ENCODE data around the gene MSRB2. TPM values are rescaled to one million over a fixed set of nuclear protein-coding genes. Genes with fewer than 3 reads are reported as not detected.
A peak's percentile ranks its signal among the peaks of the same experiment; 100 is the strongest.
"Not testable (repeated sequence)": the region's sequence is repeated elsewhere in the genome, so short reads cannot be mapped to it uniquely, and the experiment has no call there.

Gene MSRB2
- total and polyA plus RNA-seq, 2 donors (not counting 1 experiment from before 2014, with no cell fraction given): 19.0 to 33.0 TPM

- H3K36me3 ChIP-seq (ENCODE audit: control insufficient read depth, insufficient read depth, low read length): no peaks in the 10 kb centered on the region
- H3K9me3 ChIP-seq (ENCODE audit: control insufficient read depth, insufficient read depth, low read depth, low read length): no peaks in the 10 kb centered on the region
- H3K27ac ChIP-seq (ENCODE audit: insufficient read depth, low read length): no peak overlapping the region
- TF ChIP-seq EZH2 (IDR thresholded peaks at IDR 0.05; ENCODE audit: low read length, missing control alignments) (no peak), CTCF (conservative IDR thresholded peaks at IDR 0.05 in 1 of 2, IDR thresholded peaks at IDR 0.05 in 1 of 2; ENCODE audit: low read depth in 1 of 2, low read length in 2 of 2) (no peak)
- no peak overlapping the region for H3K4me3 ChIP-seq (replicated peaks in 1 of 4; ENCODE audit: control extremely low read depth in 1 of 4, insufficient read depth in 1 of 4, low read depth in 3 of 4, low read length in 4 of 4)
- H3K79me2 ChIP-seq (ENCODE audit: control insufficient read depth, insufficient read depth, low read length): no peaks in the 10 kb centered on the region
- no peaks in the 10 kb centered on the region for H3K27me3 ChIP-seq (ENCODE audit: control insufficient read depth, insufficient read depth, low read length)
- H4K20me1 ChIP-seq (ENCODE audit: control insufficient read depth, extremely low read depth, insufficient read depth, low read length): no peaks in the 10 kb centered on the region
- H2AFZ ChIP-seq (ENCODE audit: low read length): no peak overlapping the region
- no peaks in the 10 kb centered on the region for H3K4me1 ChIP-seq (ENCODE audit: control insufficient read depth, extremely low read depth, insufficient read depth, low read length)
- no peak for DNase-seq (ENCODE audit: low read depth in 2 of 2)
- H3K4me2 ChIP-seq (ENCODE audit: extremely low read depth, insufficient read depth, low read length): no peak overlapping the region
- no peak overlapping the region for H3K9ac ChIP-seq (ENCODE audit: insufficient read depth, low read length)
Observed at GRCh38 chr10:23067337-23067736, 28.0 kb upstream of the MSRB2 start.

DNA sequence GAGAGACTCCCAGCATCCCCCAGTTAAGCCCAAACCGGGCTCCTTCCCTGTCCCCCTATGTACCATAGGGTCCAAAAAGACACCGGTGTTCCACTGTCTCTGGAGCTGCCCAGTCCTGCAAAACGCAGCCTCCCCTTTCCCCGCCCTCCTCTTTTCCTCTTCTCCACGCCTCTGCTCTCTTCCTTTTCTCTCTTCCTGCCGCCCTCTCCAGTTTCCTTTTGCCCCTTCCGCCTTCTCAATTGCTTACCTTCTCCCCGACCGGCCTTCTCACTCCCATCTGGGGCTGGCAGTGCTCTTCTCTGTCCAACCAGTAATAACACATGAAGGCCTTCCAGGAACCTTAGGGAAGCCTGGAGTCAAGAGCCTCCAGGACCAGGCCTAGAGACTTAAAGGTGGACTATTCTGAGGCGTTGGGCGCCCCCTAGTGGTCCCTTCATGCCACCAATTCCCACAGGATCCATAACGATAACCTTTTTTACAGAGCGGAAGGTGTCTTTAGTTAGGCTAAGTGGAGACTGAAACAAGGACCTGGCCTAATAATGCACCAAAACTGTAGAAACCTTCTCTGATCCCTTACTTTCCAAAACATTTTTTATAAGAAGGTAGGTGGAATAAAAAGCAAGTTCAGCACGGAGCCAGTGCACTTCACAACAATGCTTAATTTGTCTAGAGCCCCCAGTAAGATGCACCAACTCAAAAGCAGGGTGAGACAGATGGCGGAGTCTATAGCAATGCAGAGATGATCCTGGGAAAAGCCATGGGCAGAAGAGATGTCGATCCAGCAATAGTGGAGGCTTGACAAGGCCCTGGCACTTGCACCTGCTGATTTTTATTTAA lies 27.2 kb upstream of the MSRB2 start:
- Histone ChIP-seq H3K27ac (ENCODE audit: insufficient read depth, low read length) (no peak overlapping the region), H3K9me3 (ENCODE audit: control insufficient read depth, insufficient read depth, low read depth, low read length) (no peaks in the 10 kb centered on the region), H3K4me3 (replicated peaks in 1 of 4; ENCODE audit: control extremely low read depth in 1 of 4, insufficient read depth in 1 of 4, low read depth in 3 of 4, low read length in 4 of 4) (no peak overlapping the region), H3K79me2 (ENCODE audit: control insufficient read depth, insufficient read depth, low read length) (no peaks in the 10 kb centered on the region), H3K27me3 (ENCODE audit: control insufficient read depth, insufficient read depth, low read length) (no peaks in the 10 kb centered on the region), H3K4me2 (ENCODE audit: extremely low read depth, insufficient read depth, low read length) (no peak overlapping the region), H3K9ac (ENCODE audit: insufficient read depth, low read length) (no peak overlapping the region), H3K4me1 (ENCODE audit: control insufficient read depth, extremely low read depth, insufficient read depth, low read length) (no peaks in the 10 kb centered on the region), H2AFZ (ENCODE audit: low read length) (no peak overlapping the region), H3K36me3 (ENCODE audit: control insufficient read depth, insufficient read depth, low read length) (no peaks in the 10 kb centered on the region), H4K20me1 (ENCODE audit: control insufficient read depth, extremely low read depth, insufficient read depth, low read length) (no peaks in the 10 kb centered on the region)
- DNase-seq (ENCODE audit: low read depth in 2 of 2): peak; percentile 54 to 73
- TF ChIP-seq EZH2 (IDR thresholded peaks at IDR 0.05; ENCODE audit: low read length, missing control alignments): no peak
- peak; percentile 74 to 76 for TF ChIP-seq CTCF (conservative IDR thresholded peaks at IDR 0.05 in 1 of 2, IDR thresholded peaks at IDR 0.05 in 1 of 2; ENCODE audit: low read depth in 1 of 2, low read length in 2 of 2)

DNA sequence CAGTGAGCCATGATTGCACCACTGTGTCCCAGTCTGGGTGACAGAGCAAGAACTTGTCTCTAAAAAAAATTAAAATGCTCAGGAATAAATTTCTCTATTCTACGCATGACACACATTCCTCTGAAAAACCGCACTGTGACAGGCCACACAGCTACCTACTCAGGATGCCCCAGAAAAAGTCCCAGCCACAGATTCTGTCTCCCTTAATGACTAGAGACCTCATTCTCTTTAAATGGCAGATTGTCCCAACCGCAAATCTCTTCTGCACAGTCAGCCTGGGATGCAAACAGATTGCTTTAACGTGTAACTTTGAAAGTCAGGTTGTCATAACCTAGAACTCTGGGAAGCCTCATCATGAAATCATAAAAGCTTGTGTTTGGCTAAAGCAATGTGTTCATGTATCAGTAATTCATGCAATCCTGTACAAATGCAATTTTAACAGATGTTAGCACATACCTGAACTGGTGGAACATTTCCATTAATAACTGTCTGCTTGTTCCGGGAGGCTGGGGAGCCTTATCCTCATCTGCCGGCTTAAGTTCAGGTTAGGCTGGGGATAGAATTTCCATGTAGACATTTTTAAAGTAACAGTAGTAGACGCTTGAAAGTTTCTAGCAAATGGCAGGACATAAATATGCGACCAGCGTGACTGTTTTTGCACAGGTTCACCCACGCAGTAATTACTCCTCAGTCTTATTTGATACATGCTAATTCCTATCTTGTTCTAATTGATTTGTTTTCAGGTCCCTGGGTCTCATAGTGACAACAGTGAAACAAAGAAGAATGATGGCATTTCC lies 26.2 kb upstream of the MSRB2 start:
- H3K27me3 ChIP-seq (ENCODE audit: control insufficient read depth, insufficient read depth, low read length): no peaks in the 10 kb centered on the region
- no peak overlapping the region for H3K4me2 ChIP-seq (ENCODE audit: extremely low read depth, insufficient read depth, low read length)
- H4K20me1 ChIP-seq (ENCODE audit: control insufficient read depth, extremely low read depth, insufficient read depth, low read length): no peaks in the 10 kb centered on the region
- no peak overlapping the region for H3K9ac ChIP-seq (ENCODE audit: insufficient read depth, low read length)
- DNase-seq (ENCODE audit: low read depth in 2 of 2): no peak
- H3K27ac ChIP-seq (ENCODE audit: insufficient read depth, low read length): no peak overlapping the region
- no peak overlapping the region for H3K4me3 ChIP-seq (replicated peaks in 1 of 4; ENCODE audit: control extremely low read depth in 1 of 4, insufficient read depth in 1 of 4, low read depth in 3 of 4, low read length in 4 of 4)
- TF ChIP-seq EZH2 (IDR thresholded peaks at IDR 0.05; ENCODE audit: low read length, missing control alignments) (no peak), CTCF (conservative IDR thresholded peaks at IDR 0.05 in 1 of 2, IDR thresholded peaks at IDR 0.05 in 1 of 2; ENCODE audit: low read depth in 1 of 2, low read length in 2 of 2) (no peak)
- H3K4me1 ChIP-seq (ENCODE audit: control insufficient read depth, extremely low read depth, insufficient read depth, low read length): no peaks in the 10 kb centered on the region
- no peak overlapping the region for H2AFZ ChIP-seq (ENCODE audit: low read length)
- H3K79me2 ChIP-seq (ENCODE audit: control insufficient read depth, insufficient read depth, low read length): no peaks in the 10 kb centered on the region
- H3K9me3 ChIP-seq (ENCODE audit: control insufficient read depth, insufficient read depth, low read depth, low read length): no peaks in the 10 kb centered on the region
- no peaks in the 10 kb centered on the region for H3K36me3 ChIP-seq (ENCODE audit: control insufficient read depth, insufficient read depth, low read length)

DNA sequence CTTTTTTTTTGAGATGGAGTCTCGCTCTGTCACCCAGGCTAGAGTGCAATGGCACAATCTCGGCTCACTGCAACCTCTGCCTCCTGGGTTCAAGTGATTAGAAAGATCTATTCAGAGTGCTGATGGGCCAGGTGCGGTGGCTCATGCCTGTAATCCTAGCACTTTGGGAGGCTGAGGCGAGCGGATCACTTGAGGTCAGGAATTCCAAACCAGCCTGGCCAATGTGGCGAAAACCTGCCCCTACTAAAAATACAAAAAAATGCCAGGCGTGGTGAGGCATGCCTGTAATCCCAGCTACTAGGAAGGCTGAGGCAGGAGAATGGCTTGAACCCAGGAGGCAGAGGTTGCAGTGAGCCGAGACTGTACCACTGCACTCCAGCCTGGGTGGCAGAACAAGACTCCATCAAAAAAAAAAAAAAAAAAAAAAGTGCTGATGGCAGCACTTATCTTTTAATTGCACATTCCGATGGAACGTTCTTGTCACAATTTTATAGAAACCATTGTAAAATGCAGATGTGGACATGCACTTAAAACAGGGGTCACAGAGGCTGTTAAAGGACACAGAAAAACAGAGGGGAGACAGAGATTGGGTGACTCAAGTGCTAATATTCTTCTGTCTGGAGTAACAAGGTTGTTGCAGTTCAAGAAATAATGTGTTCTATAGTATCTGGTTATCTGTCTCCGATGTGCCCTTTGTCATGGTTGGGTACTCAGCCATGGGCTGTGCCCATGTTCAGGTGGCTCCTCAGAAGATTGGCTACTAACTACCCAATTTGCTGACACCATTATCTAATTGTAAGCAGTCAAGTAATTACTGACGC lies 25.1 kb upstream of the MSRB2 start:
- not testable (repeated sequence) for H3K36me3 ChIP-seq (ENCODE audit: control insufficient read depth, insufficient read depth, low read length)

More for the DNA sequence above, 25.1 kb upstream of the MSRB2 start:
- H3K27ac ChIP-seq (ENCODE audit: insufficient read depth, low read length); H3K9ac ChIP-seq (ENCODE audit: insufficient read depth, low read length); H3K27me3 ChIP-seq (ENCODE audit: control insufficient read depth, insufficient read depth, low read length); H4K20me1 ChIP-seq (ENCODE audit: control insufficient read depth, extremely low read depth, insufficient read depth, low read length); H2AFZ ChIP-seq (ENCODE audit: low read length); H3K79me2 ChIP-seq (ENCODE audit: control insufficient read depth, insufficient read depth, low read length); H3K4me1 ChIP-seq (ENCODE audit: control insufficient read depth, extremely low read depth, insufficient read depth, low read length); H3K4me2 ChIP-seq (ENCODE audit: extremely low read depth, insufficient read depth, low read length); DNase-seq (ENCODE audit: low read depth in 2 of 2); H3K9me3 ChIP-seq (ENCODE audit: control insufficient read depth, insufficient read depth, low read depth, low read length); H3K4me3 ChIP-seq (replicated peaks in 1 of 4; ENCODE audit: control extremely low read depth in 1 of 4, insufficient read depth in 1 of 4, low read depth in 3 of 4, low read length in 4 of 4): not testable (repeated sequence)

Measured in fibroblast of lung (primary cell).